HG02763 (cell line): Measurements from ENCODE around the gene IL1RAPL2.
"Not testable (repeated sequence)": the region's sequence is repeated elsewhere in the genome, so short reads cannot be mapped to it uniquely, and the experiment has no call there.

Source experiments
- ATAC-seq: cut with Tn5 transposase; IDR thresholded peaks from one replicate; pipeline ENCODE4 v1.9.1; 2021; ENCODE audit warnings: mild to moderate bottlenecking, moderate library complexity; ENCODE audit not compliant: unreplicated experiment

IL1RAPL2 gene

GRCh38 chrX:105006103-105006502, 440.1 kb downstream of the IL1RAPL2 start:
- no peak for ATAC-seq

GRCh38 chrX:105006996-105007395, 441.0 kb downstream of the IL1RAPL2 start:
- ATAC-seq: no peak

GRCh38 chrX:105013719-105014118, 447.7 kb downstream of the IL1RAPL2 start:
- no peak for ATAC-seq

- ATAC-seq: no peak
Observed at GRCh38 chrX:105017641-105018040, 451.6 kb downstream of the IL1RAPL2 start.

- no peak for ATAC-seq
Observed at GRCh38 chrX:105018865-105019264, 452.9 kb downstream of the IL1RAPL2 start.

- not testable (repeated sequence) for ATAC-seq
Observed at GRCh38 chrX:105028962-105029361, 463.0 kb downstream of the IL1RAPL2 start.

- no peak for ATAC-seq
Observed at GRCh38 chrX:105038672-105039328, 472.8 kb downstream of the IL1RAPL2 start.

- ATAC-seq: no peak
Observed at GRCh38 chrX:105050921-105051320, 484.9 kb downstream of the IL1RAPL2 start.

GRCh38 chrX:105051364-105051763, 485.4 kb downstream of the IL1RAPL2 start:
- ATAC-seq: no peak

- no peak for ATAC-seq
Observed at GRCh38 chrX:105052926-105053325, 486.9 kb downstream of the IL1RAPL2 start.

GRCh38 chrX:105063743-105064142, 497.7 kb downstream of the IL1RAPL2 start:
- no peak for ATAC-seq

- ATAC-seq: no peak
Observed at GRCh38 chrX:105098201-105098600, 532.2 kb downstream of the IL1RAPL2 start.

- no peak for ATAC-seq
Observed at GRCh38 chrX:105098812-105099211, 532.8 kb downstream of the IL1RAPL2 start.

- ATAC-seq: no peak
Observed at GRCh38 chrX:105101378-105101777, 535.4 kb downstream of the IL1RAPL2 start.

GRCh38 chrX:105109936-105110335, 543.9 kb downstream of the IL1RAPL2 start:
- no peak for ATAC-seq

- no peak for ATAC-seq
Observed at GRCh38 chrX:105114554-105115130, 548.6 kb downstream of the IL1RAPL2 start.

GRCh38 chrX:105115596-105116320, 549.8 kb downstream of the IL1RAPL2 start:
- ATAC-seq: not testable (repeated sequence)

- ATAC-seq: no peak
Observed at GRCh38 chrX:105116486-105116885, 550.5 kb downstream of the IL1RAPL2 start.

GRCh38 chrX:105117621-105118020, 551.6 kb downstream of the IL1RAPL2 start:
- no peak for ATAC-seq

GRCh38 chrX:105120463-105120862, 554.5 kb downstream of the IL1RAPL2 start:
- ATAC-seq: no peak

GRCh38 chrX:105121186-105121585, 555.2 kb downstream of the IL1RAPL2 start:
- ATAC-seq: no peak

- no peak for ATAC-seq
Observed at GRCh38 chrX:105126201-105126600, 560.2 kb downstream of the IL1RAPL2 start.
